ENCODE measurements around the gene TBC1D4. TPM values are rescaled to one million over a fixed set of nuclear protein-coding genes. Genes with fewer than 3 reads are reported as not detected.
"Not testable (repeated sequence)": the region's sequence is repeated elsewhere in the genome, so short reads cannot be mapped to it uniquely, and the experiment has no call there.

The TBC1D4 gene
- total and polyA plus RNA-seq, 8 donors = 16.6 to 31.7 (median 26.8) TPM

GRCh38 chr13:75256922-75257321, 225.0 kb downstream of the TBC1D4 start:
- no peak overlapping the region for H3K4me3 ChIP-seq
- no peaks in the 10 kb centered on the region for H3K36me3 ChIP-seq
- intact Hi-C loops (cut with DNase I) = no loop called here
- H3K27ac ChIP-seq = no peak overlapping the region
- H3K9me3 ChIP-seq = no peaks in the 10 kb centered on the region
- ATAC-seq (no peak), DNase-seq (no peak)
- H3K4me1 ChIP-seq = no peaks in the 10 kb centered on the region
- TF ChIP-seq CTCF (IDR thresholded peaks at IDR 0.05) = no peak
- no peaks in the 10 kb centered on the region for H3K27me3 ChIP-seq

- Histone ChIP-seq H3K4me1 (no peaks in the 10 kb centered on the region), H3K9me3 (no peaks in the 10 kb centered on the region), H3K36me3 (no peaks in the 10 kb centered on the region), H3K27me3 (no peaks in the 10 kb centered on the region), H3K27ac (no peak overlapping the region), H3K4me3 (no peak overlapping the region)
- DNase-seq (no peak), ATAC-seq (no peak)
- intact Hi-C loops (cut with DNase I) = no loop called here
- no peak for TF ChIP-seq CTCF (IDR thresholded peaks at IDR 0.05)
Measured at GRCh38 chr13:75255653-75256052, 226.3 kb downstream of the TBC1D4 start.

- Histone ChIP-seq H3K4me3 (no peak overlapping the region), H3K4me1 (no peaks in the 10 kb centered on the region), H3K27ac (no peak overlapping the region), H3K9me3 (no peaks in the 10 kb centered on the region), H3K27me3 (no peaks in the 10 kb centered on the region), H3K36me3 (no peaks in the 10 kb centered on the region)
- ATAC-seq (no peak), DNase-seq (no peak)
- no peak for TF ChIP-seq CTCF (IDR thresholded peaks at IDR 0.05)
- intact Hi-C loops (cut with DNase I) = no loop called here
Measured at GRCh38 chr13:75255147-75255546, 226.8 kb downstream of the TBC1D4 start.

- ATAC-seq (no peak), DNase-seq (no peak)
- Histone ChIP-seq H3K4me3 (no peak overlapping the region), H3K27ac (no peak overlapping the region), H3K4me1 (no peaks in the 10 kb centered on the region), H3K9me3 (peaks cover 0 to 2% of the 10 kb centered on the region in 2 donors), H3K27me3 (no peaks in the 10 kb centered on the region), H3K36me3 (no peaks in the 10 kb centered on the region)
- intact Hi-C loops (cut with DNase I) = no loop called here
- TF ChIP-seq CTCF (IDR thresholded peaks at IDR 0.05) = no peak
Measured at GRCh38 chr13:75251188-75251587, 230.8 kb downstream of the TBC1D4 start.

GRCh38 chr13:75250526-75251178, 231.3 kb downstream of the TBC1D4 start:
- no peak for DNase-seq
- no peak for TF ChIP-seq CTCF (IDR thresholded peaks at IDR 0.05)
- H3K4me3 ChIP-seq = no peak overlapping the region
- H3K9me3 ChIP-seq = peaks cover 0 to 2% of the 10 kb centered on the region in 2 donors
- H3K4me1 ChIP-seq = no peaks in the 10 kb centered on the region
- ATAC-seq = peak; percentile 38
- no peak overlapping the region for H3K27ac ChIP-seq
- H3K27me3 ChIP-seq = no peaks in the 10 kb centered on the region
- H3K36me3 ChIP-seq = no peaks in the 10 kb centered on the region
- intact Hi-C loops (cut with DNase I) = no loop called here

- H3K27ac ChIP-seq; H3K4me3 ChIP-seq; DNase-seq; H3K27me3 ChIP-seq; H3K4me1 ChIP-seq; ATAC-seq; H3K9me3 ChIP-seq; H3K36me3 ChIP-seq; intact Hi-C loops (cut with DNase I): not testable (repeated sequence)
Measured at GRCh38 chr13:75245578-75245977, 236.4 kb downstream of the TBC1D4 start.

- H3K4me1 ChIP-seq; ATAC-seq; intact Hi-C loops (cut with DNase I); H3K36me3 ChIP-seq; H3K27me3 ChIP-seq; H3K27ac ChIP-seq; H3K4me3 ChIP-seq; H3K9me3 ChIP-seq: not testable (repeated sequence)
- DNase-seq = peak in 1 of 4 donors; percentile 64
Measured at GRCh38 chr13:75240240-75240639, 241.7 kb downstream of the TBC1D4 start.

Measured in left lung (tissue), 10 donors.